Measurements from ENCODE around the gene PLEKHA7. TPM values are rescaled to one million over a fixed set of nuclear protein-coding genes. Genes with fewer than 3 reads are reported as not detected.

Gene PLEKHA7
- total RNA-seq, 2 donors from 2014 or later, result 10.8 to 17.6 TPM

- DNase-seq (ENCODE audit: low spot score) (no peak), ATAC-seq (ENCODE audit: insufficient number of reproducible peaks, low FRiP score, low read depth) (no peak)
- Histone ChIP-seq H3K27me3 (replicated peaks; ENCODE audit: insufficient read depth) (no peaks in the 10 kb centered on the region), H3K27ac (no peak overlapping the region), H3K4me3 (no peak overlapping the region), H3K4me1 (ENCODE audit: control insufficient read depth in 1 of 2, low read depth in 2 of 2) (no peaks in the 10 kb centered on the region), H3K36me3 (no peaks in the 10 kb centered on the region), H3K9me3 (no peaks in the 10 kb centered on the region)
- TF ChIP-seq, protein P1, sequence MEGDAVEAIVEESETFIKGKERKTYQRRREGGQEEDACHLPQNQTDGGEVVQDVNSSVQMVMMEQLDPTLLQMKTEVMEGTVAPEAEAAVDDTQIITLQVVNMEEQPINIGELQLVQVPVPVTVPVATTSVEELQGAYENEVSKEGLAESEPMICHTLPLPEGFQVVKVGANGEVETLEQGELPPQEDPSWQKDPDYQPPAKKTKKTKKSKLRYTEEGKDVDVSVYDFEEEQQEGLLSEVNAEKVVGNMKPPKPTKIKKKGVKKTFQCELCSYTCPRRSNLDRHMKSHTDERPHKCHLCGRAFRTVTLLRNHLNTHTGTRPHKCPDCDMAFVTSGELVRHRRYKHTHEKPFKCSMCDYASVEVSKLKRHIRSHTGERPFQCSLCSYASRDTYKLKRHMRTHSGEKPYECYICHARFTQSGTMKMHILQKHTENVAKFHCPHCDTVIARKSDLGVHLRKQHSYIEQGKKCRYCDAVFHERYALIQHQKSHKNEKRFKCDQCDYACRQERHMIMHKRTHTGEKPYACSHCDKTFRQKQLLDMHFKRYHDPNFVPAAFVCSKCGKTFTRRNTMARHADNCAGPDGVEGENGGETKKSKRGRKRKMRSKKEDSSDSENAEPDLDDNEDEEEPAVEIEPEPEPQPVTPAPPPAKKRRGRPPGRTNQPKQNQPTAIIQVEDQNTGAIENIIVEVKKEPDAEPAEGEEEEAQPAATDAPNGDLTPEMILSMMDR (IDR thresholded peaks at IDR 0.05), result no peak
Observed at GRCh38 chr11:16780146-16780545, 234.1 kb downstream of the PLEKHA7 start.

DNA sequence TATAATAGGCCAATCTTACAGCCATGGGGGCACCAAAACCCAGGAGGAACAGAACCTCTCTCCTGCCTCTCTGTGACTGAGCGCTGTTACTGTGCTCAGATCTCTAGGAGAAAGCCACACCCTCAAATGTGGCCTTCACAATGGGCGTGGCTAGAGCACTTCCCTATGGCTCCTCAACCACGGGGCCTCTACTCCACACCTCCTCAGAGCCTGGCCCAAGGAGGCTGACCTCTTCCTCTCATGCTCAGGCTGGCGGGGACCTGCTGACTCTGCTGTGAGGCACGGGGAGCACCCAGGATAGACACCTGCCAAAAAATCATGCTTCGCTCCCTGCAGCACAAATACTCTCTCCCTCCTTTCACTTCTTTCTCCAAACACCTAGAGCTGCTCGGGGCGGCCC, 234.8 kb downstream of the PLEKHA7 start:
- no peak for ATAC-seq (ENCODE audit: insufficient number of reproducible peaks, low FRiP score, low read depth)
- Histone ChIP-seq H3K4me3 (no peak overlapping the region), H3K36me3 (no peaks in the 10 kb centered on the region), H3K27ac (no peak overlapping the region), H3K9me3 (no peaks in the 10 kb centered on the region), H3K4me1 (ENCODE audit: control insufficient read depth in 1 of 2, low read depth in 2 of 2) (no peaks in the 10 kb centered on the region), H3K27me3 (replicated peaks; ENCODE audit: insufficient read depth) (no peaks in the 10 kb centered on the region)
- TF ChIP-seq, protein P1 (IDR thresholded peaks at IDR 0.05), result no peak
- no peak for DNase-seq (ENCODE audit: low spot score)

- ATAC-seq (ENCODE audit: insufficient number of reproducible peaks, low FRiP score, low read depth) (no peak), DNase-seq (ENCODE audit: low spot score) (no peak)
- Histone ChIP-seq H3K4me1 (ENCODE audit: control insufficient read depth in 1 of 2, low read depth in 2 of 2) (no peaks in the 10 kb centered on the region), H3K27me3 (replicated peaks; ENCODE audit: insufficient read depth) (no peaks in the 10 kb centered on the region), H3K4me3 (no peak overlapping the region), H3K9me3 (no peaks in the 10 kb centered on the region), H3K27ac (no peak overlapping the region), H3K36me3 (no peaks in the 10 kb centered on the region)
- TF ChIP-seq, protein P1 (IDR thresholded peaks at IDR 0.05), result no peak
Observed at GRCh38 chr11:16778876-16779275, 235.3 kb downstream of the PLEKHA7 start.

GRCh38 chr11:16778286-16778685, 235.9 kb downstream of the PLEKHA7 start:
- TF ChIP-seq, protein P1 (IDR thresholded peaks at IDR 0.05), result no peak
- no peaks in the 10 kb centered on the region for H3K9me3 ChIP-seq
- H3K27me3 ChIP-seq (replicated peaks; ENCODE audit: insufficient read depth), result no peaks in the 10 kb centered on the region
- DNase-seq (ENCODE audit: low spot score) (no peak), ATAC-seq (ENCODE audit: insufficient number of reproducible peaks, low FRiP score, low read depth) (no peak)
- no peaks in the 10 kb centered on the region for H3K36me3 ChIP-seq
- H3K4me3 ChIP-seq, result no peak overlapping the region
- H3K4me1 ChIP-seq (ENCODE audit: control insufficient read depth in 1 of 2, low read depth in 2 of 2), result no peaks in the 10 kb centered on the region
- no peak overlapping the region for H3K27ac ChIP-seq

GRCh38 chr11:16777613-16777975, 236.6 kb downstream of the PLEKHA7 start:
- DNase-seq (ENCODE audit: low spot score) (no peak), ATAC-seq (ENCODE audit: insufficient number of reproducible peaks, low FRiP score, low read depth) (no peak)
- Histone ChIP-seq H3K36me3 (no peaks in the 10 kb centered on the region), H3K9me3 (no peaks in the 10 kb centered on the region), H3K27me3 (replicated peaks; ENCODE audit: insufficient read depth) (no peaks in the 10 kb centered on the region), H3K27ac (no peak overlapping the region), H3K4me3 (no peak overlapping the region), H3K4me1 (ENCODE audit: control insufficient read depth in 1 of 2, low read depth in 2 of 2) (no peaks in the 10 kb centered on the region)
- TF ChIP-seq, protein P1 (IDR thresholded peaks at IDR 0.05), result no peak
